Measurements from ENCODE around the gene CHTOP. TPM values are rescaled to one million over a fixed set of nuclear protein-coding genes. Genes with fewer than 3 reads are reported as not detected.
A peak's percentile ranks its signal among the peaks of the same experiment; 100 is the strongest.

Gene CHTOP
- total and polyA plus RNA-seq, 2 of the 8 experiments (the other 6 are each of a cell fraction or from before 2014, with no cell fraction given), result 84.6 to 104 TPM

GRCh38 chr1:153658400-153659174 lies 24.7 kb downstream of the CHTOP start, which contains the start of gene SNAPIN (continued):
- no peak for TF ChIP-seq RXRA (IDR thresholded peaks at IDR 0.05; ENCODE audit: insufficient read depth, low read depth, low read length)
- no peak for TF ChIP-seq HDAC6 (IDR thresholded peaks at IDR 0.05; ENCODE audit: low read depth, low read length)
- TF ChIP-seq, protein P1, sequence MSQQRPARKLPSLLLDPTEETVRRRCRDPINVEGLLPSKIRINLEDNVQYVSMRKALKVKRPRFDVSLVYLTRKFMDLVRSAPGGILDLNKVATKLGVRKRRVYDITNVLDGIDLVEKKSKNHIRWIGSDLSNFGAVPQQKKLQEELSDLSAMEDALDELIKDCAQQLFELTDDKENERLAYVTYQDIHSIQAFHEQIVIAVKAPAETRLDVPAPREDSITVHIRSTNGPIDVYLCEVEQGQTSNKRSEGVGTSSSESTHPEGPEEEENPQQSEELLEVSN (IDR thresholded peaks at IDR 0.05), result peak; percentile 4; the same call in 1 of the 2 replicates
- TF ChIP-seq GABPA (IDR thresholded peaks at IDR 0.05; ENCODE audit: borderline replicate concordance, insufficient read depth, low read length), result no peak
- TF ChIP-seq NRF1 (IDR thresholded peaks at IDR 0.05; ENCODE audit: low read depth, low read length), result no peak
- no peak for TF ChIP-seq ATF3 (IDR thresholded peaks at IDR 0.05; ENCODE audit: insufficient read depth, low read depth, low read length)
- peak; percentile 79 for TF ChIP-seq SAP30 (IDR thresholded peaks at IDR 0.05; ENCODE audit: insufficient read depth, insufficient replicate concordance, low read length)
- TF ChIP-seq USF2 (IDR thresholded peaks at IDR 0.05; ENCODE audit: low read length), result no peak
- TF ChIP-seq EGR1 (IDR thresholded peaks at IDR 0.05; ENCODE audit: borderline replicate concordance, low read depth, low read length), result peak; percentile 63; the same call in 1 of the 2 replicates
- TF ChIP-seq KDM5A (IDR thresholded peaks at IDR 0.05; ENCODE audit: low read length), result no peak
- TF ChIP-seq SIRT6 (IDR thresholded peaks at IDR 0.05; ENCODE audit: low read length), result no peak
- no peak for TF ChIP-seq SRF (IDR thresholded peaks at IDR 0.05; ENCODE audit: low read depth, low read length)
- peak; percentile 69; the same call in 1 of the 2 replicates for TF ChIP-seq YY1 (IDR thresholded peaks at IDR 0.05; ENCODE audit: low read depth, low read length)
- peak; percentile 38 for TF ChIP-seq CTBP2 (IDR thresholded peaks at IDR 0.05; ENCODE audit: borderline replicate concordance, insufficient read depth, insufficient read length, low read length)
- TF ChIP-seq, protein P2, sequence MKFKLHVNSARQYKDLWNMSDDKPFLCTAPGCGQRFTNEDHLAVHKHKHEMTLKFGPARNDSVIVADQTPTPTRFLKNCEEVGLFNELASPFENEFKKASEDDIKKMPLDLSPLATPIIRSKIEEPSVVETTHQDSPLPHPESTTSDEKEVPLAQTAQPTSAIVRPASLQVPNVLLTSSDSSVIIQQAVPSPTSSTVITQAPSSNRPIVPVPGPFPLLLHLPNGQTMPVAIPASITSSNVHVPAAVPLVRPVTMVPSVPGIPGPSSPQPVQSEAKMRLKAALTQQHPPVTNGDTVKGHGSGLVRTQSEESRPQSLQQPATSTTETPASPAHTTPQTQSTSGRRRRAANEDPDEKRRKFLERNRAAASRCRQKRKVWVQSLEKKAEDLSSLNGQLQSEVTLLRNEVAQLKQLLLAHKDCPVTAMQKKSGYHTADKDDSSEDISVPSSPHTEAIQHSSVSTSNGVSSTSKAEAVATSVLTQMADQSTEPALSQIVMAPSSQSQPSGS (IDR thresholded peaks at IDR 0.05; ENCODE audit: low read length), result no peak
- TF ChIP-seq BCL11A (IDR thresholded peaks at IDR 0.05; ENCODE audit: low read depth in 2 of 2, low read length in 2 of 2), result no peak
- no peak for TF ChIP-seq TCF12 (IDR thresholded peaks at IDR 0.05; ENCODE audit: low read depth, low read length)
- TF ChIP-seq CBX5 (IDR thresholded peaks at IDR 0.05; ENCODE audit: low read depth, low read length), result no peak
- TF ChIP-seq BRCA1 (IDR thresholded peaks at IDR 0.05; ENCODE audit: low read depth, low read length), result no peak
- no peak for TF ChIP-seq RFX5 (IDR thresholded peaks at IDR 0.05; ENCODE audit: borderline replicate concordance, low read depth, low read length)
